Measurements from ENCODE around the gene PLA2G4F.

The PLA2G4F gene

DNA sequence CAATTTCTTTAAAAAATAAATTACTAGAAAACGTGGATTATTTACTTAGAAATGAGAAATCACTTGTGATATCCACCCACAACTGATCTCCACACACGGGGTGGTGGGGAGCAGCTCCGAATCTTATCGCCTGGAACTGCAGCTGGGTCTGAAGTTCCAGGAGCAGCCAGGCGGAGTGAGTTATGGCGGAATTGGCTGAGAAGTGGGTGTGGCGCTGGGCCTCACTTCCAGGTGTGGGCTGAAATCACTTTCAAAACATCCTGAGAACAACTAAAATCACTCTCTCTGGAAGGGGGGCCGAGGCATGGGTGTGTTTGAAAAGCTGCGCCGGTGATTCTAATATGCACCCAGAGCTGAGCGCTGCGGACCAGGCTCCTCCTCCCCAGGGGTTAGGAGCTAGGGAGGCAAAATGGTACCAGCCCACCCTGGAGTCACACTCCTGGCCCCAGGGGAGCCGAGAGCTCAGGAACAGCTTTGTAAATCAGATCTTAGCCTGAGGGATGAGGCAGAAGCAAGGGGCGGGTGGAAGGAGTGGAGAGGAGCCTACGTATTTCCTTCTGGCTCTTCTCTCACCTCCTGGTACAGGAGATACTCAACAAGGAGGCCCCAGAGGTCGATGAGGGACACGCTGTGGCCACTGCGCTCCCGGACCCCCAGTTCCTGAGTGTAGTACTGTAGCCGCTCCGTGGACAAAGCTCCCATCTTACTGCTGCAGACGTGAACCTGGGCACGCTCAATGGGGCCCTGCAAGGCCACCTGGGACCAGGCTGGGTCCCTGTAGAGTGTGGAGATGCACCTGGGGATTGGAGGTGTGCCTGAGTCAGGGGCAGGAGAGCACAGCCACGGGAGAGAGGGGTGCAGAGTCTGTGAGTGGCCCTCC lies 9.6 kb downstream of the PLA2G4F start:
- DNase-seq, result no peak

DNA sequence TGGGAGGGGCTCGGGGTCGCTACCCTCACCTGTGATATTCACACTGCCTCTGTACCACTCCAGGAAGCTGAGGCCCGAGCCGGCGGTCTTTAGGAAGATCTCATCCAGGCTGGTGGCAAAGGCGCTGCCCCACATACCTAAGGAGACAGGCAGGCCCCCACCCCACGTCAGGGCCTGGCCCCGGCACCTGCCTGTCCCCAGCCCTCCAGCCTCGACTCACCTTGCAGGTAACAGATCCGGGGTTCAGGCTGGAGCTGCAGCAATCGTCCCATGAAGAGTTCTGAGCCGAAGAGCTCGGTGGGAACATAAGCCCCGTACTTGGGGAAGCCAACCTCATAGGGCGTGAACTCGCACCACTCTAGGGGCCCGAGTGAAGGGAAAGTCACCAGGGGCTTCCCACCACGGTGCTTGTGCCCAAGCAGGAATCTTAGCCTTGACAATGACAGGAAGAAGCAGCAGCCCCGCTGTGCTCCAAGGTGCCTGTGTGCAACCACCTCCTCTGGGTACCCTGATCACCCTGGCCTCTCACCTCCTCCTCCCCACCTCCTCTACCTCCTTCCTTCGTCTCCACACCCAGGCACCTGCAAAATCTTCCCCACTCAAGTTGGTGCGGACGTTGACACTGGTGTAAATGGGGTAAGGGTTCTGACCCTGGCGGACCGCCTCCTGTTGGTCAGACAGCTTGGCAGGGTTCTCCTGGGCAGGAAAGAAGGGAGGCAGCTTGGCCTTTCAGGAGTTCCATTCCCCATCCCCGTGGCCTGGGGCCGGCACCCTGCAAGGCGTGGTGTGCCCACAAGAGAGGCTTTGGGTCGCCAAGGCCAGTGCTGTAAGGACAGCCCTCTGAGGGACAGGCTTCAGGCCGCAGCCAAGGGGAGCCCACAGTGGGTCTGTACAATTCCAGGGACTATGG lies 10.6 kb downstream of the PLA2G4F start:
- no peak for DNase-seq

DNA sequence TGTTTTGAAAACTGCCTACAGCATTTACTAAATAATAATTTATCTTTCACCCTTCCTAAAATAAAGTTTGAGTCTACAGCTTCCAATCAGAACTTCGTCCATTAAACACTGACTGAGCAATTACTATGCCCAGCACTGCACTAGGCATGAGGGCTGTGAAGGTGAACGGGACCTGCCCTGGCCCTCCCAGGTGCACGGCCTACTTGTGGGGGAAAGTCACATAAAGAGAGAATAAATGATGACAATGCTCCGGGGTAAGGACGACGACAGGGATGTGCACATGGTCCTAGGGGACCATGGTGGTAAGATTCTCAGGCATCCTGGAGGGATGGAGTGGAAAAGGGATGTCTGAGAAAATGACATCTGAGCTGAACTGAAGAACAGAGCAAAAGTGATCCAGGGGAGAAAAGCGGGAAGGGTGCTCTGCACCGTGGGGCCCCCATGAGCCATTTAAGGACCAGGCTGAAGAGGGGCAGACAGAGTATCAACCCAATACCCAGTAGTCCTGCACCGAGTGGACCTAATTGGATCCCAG lies 11.5 kb downstream of the PLA2G4F start:
- DNase-seq, result no peak

DNA sequence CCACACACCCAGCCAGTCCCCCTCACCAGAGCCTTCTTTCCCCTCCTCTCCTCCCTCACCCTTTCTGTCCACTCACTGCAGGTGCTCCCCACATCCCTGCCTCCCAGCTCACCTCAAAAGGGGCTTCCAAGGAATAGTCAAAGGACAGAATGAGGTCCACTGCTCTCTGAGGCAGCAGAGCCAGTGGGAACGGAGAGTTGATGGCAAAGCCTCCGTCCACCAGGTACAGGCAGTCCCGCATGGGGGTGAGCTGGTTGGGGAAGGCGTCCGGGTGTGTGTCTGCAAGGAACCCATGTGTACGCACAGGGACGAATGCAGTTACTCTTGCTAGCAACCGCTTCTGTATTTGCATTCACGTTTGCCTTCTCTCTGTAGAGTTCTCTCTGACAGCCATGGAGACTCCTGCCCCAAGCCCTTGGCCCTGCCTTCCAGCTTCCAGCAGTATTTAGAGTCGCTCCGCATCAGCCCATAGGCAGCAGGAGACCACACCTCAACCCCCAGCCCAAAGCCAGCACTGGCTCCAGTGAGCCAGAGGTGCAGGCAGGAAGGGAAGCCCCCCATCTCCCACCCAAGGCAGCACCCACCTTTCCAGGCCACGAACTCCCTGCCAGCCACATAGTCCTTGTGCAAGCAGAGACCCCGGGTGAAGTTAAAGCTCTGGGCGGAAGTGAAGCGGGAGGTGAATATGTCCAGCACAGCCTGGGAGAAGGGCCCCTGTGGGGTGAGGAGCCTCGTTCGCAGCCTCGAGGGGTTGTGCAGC lies 12.4 kb downstream of the PLA2G4F start:
- DNase-seq, result no peak

DNA sequence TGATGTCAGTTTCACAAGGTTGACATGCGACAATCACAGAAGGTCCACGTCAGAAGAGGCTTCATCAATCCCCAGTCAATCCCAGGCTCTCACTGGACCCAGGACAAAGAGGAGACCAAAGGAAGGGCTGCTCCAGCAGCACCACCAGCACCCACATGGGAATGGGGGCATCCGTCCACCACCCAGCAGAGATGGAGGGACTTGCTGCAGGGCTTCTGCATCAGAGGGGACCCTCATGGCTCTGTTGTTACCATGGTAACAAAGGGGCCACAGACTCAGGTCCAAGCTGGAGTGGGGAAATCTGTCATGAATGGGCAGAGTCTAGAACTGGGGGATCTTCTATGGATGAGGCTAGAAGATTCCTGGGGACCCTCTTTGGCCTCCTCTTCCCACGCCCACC lies 13.1 kb downstream of the PLA2G4F start:
- DNase-seq, result no peak

- DNase-seq, result no peak
Observed at GRCh38 chr15:42141795-42142667, 14.4 kb downstream of the PLA2G4F start.

- no peak for DNase-seq
Observed at GRCh38 chr15:42141246-42141645, 15.2 kb downstream of the PLA2G4F start.

GRCh38 chr15:42140383-42141070 lies 15.9 kb downstream of the PLA2G4F start:
- no peak for DNase-seq

GRCh38 chr15:42139596-42139995 lies 16.8 kb downstream of the PLA2G4F start:
- no peak for DNase-seq

DNA sequence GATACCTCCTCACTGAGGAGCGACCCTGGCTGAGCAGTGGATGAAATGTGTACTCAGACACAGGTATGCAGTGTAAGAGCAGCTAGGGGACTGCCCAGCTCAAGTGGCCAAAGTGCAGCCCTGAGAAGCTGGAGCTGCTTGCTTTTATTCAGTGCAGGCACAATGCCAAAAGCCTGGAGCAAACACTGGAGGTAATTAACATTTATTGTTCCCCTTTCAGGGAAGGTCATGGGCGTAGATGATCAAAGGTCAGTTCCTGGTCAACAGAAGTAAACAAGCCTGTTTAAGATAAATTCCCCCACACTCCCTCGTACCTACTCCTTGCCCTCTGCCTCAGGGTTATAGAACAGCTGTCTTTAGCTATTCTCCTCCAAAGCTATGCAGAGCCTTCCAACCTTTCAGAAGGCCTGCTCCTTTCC lies 17.5 kb downstream of the PLA2G4F start:
- DNase-seq, result no peak

GRCh38 chr15:42138411-42138810 lies 18.0 kb downstream of the PLA2G4F start:
- no peak for DNase-seq

- DNase-seq, result peak; percentile 51
Observed at GRCh38 chr15:42137461-42138261, 18.8 kb downstream of the PLA2G4F start.

DNA sequence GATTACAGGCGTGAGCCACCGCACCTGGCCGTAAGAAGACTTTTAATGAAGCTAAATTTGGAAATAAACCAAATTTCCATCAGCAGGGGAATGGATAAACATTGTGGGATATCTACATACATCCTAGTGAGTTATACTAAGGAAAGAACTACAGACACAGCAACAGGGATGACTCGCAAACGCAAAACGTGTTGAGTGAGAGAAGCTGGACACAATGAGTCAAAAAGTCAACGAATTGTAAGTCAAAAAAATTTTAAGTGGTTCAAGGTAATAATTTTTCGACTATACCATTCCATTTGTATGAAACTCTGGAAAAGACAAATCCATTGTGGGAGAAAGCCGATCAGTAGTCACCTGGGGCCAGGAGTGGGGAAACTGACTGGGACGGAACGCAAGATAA lies 19.9 kb downstream of the PLA2G4F start:
- no peak for DNase-seq

- DNase-seq, result no peak
Observed at GRCh38 chr15:42135351-42135750, 21.1 kb downstream of the PLA2G4F start.

DNA sequence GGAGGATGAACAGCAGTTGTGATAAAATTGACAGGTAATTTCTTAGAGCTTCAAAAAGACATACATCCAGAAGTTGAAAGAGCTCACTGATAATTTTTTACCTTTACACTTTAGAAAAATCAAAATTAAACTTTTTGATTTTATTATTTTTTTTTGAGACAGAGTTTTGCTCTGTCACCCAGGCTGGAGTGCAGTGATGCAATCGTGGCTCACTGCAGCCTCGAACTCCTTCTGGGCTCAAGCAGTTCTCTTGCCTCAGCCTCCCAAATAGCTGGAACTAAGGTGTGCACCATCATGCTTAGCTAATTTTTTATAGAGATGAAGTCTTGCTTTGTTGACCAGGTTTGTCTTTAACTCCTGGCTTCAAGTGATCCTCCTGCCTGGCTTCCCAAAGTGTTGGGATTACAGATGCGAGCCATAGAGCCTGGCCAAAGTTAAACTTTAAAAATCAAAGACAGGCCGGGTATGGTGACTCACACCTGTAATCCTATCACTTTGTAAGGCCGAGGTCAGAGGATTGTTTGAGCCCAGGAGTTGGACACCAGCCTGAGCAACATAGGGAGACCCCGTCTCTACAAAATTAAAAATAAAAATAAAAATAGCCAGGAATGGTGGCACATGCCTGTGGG lies 21.7 kb downstream of the PLA2G4F start:
- DNase-seq, result no peak

DNA sequence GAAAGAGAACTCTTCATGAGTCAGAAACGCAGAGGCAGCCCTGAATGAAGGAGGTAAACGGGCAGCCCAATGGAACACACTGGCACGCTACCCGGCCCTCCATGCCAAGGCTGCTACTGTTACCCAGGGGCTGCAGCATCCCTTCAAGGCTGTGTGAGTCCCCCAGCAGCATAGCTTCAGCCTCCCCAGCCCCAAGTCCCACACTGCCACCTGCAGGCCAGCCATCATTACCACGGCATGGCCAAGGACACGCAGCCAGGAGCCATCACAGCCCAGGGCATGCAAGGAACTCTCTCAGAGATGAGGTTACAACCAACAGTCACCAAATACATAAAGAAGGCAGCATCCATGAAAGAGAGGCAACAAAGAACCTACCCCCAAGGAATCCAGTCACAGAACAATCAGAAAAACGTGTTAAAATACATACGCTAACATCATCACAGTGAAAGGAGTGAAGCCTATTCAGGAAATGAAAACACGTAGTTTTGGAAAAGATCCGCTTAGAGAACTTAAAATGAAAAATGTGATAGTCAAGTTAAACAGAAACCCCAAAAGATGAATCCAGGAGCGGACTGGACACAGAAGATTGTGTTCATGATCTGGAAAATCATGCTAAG lies 22.4 kb downstream of the PLA2G4F start:
- peak; percentile 26 for DNase-seq

DNA sequence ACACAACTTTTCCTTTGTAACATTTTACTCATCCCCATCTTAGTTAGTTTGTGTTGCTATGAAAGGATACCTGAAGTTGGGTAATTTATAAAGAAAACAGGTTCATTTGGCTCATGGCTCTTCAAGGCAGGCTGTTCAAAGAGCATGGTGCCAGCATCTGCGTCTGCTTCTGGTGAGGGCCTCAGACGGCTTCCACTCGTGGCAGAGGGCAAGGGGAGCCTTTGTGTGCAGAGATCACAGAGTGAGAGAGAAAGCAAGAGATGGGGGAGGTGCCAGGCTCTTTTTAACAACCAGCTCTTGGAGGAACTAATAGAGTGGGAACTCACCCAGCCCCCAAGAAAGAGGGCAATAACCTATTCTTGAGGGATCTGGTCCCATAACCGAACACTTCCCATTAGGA lies 23.1 kb downstream of the PLA2G4F start:
- no peak for DNase-seq

DNA sequence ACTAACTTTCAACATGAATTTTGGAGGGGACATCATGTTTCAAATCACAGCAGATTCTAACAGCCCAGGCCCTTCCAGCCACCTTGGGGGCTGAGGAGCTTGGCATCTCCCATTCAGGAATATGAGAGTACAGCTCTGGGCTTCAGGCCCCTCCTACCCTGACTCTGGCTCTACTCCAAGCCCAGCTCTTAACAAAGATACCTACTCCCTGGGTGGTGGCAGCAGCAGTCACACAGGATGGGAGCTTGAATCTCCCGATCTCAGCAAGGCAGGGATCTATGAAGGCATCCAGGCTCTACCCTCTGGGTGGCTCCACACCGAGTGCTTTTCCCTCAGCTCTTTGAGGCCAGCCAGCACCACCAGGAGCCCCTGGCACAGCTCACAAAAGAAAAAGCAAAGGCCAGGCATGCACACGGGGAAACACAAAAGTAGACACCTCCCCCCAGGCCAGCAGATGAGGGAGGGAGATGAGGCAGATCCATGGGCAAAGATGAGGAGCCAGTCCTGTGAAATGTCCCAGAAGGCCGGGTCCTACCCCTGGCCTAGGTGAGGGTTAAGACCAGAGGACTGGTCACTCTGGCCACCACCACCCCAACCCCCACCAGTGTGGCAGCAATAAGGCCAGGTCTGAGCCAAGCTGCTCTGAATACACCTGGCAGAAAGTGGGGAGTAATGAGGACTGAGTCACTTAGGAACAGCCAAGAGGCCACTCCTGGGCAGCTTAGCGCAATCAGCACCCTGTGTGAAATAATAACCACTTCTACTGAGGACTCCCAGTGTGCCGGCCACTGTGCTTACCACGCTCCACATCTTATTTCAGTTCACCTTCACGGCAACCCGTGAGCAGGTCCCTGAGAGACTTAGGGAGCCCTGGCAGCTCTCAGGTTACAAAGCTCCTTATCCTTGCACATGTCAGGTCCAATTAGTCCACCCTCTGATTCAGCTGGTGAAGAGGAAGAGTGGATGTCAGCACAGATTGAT lies 24.3 kb downstream of the PLA2G4F start:
- peak; percentile 50 for DNase-seq
